ENCODE measurements around the gene TRAPPC12. TPM values are rescaled to one million over a fixed set of nuclear protein-coding genes. Genes with fewer than 3 reads are reported as not detected.

TRAPPC12 gene
- total RNA-seq, 1 donor: 62.7 TPM

DNA sequence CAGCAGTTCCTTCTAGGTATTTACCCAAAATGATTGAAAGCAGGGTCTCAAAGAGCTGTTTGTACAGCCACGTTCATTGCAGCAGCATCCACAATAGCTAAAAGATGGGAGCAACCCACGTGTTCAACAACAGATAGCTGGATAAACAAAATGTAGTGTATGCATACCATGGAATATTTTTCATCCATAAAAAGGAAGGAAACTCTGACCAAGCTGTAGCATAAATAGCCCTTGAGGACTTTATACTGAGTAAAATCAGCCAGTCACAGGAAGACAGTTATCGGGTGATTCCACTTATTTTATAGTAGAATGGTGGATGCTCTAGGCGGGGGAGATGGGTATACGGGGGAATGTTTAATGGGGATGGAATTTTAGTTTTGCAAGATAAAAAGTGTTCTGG is 7.5 kb downstream of the TRAPPC12 start:
- DNase-seq (ENCODE audit: low read depth): no peak
- no peak for TF ChIP-seq CTCF (IDR thresholded peaks at IDR 0.05; ENCODE audit: insufficient read depth, low read length)
- H3K4me3 ChIP-seq (ENCODE audit: low read depth, low read length): no peak overlapping the region

- H3K4me3 ChIP-seq (ENCODE audit: low read depth, low read length): no peak overlapping the region
- DNase-seq (ENCODE audit: low read depth): no peak
- no peak for TF ChIP-seq CTCF (IDR thresholded peaks at IDR 0.05; ENCODE audit: insufficient read depth, low read length)
Observed at GRCh38 chr2:3387644-3388411, 8.3 kb downstream of the TRAPPC12 start.

DNA sequence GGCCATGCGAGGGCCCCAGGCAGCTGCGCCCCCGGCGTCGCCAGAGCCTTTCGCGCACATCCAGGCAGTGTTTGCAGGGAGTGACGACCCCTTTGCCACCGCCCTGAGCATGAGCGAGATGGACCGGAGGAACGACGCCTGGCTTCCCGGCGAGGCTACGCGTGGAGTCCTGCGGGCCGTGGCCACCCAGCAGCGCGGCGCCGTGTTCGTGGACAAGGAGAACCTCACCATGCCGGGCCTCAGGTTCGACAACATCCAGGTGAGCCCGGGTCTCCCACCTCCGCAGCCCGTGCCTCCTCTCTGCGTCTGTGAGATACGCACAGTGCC is 8.9 kb downstream of the TRAPPC12 start:
- DNase-seq (ENCODE audit: low read depth): no peak
- no peak for TF ChIP-seq CTCF (IDR thresholded peaks at IDR 0.05; ENCODE audit: insufficient read depth, low read length)
- H3K4me3 ChIP-seq (ENCODE audit: low read depth, low read length): no peak overlapping the region

DNA sequence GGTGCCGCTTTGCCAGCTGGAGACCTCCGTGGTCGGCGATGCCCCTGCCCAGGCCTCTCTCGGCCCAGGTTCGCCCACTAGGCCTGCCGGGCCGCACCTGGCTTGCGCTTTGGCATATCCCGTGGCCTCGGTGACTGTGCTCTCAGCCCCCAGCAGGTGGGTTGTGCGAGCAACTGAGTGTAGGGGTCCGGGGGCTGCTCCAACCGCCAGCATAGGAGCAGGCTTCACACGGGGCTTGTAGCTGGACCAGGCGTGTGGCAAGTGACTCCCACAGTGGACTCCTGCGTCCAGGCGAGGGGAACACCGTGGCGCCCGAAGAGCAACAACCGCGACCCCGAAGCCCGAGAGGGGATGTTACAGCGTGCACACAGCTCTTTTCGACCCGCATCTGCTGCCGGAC is 9.7 kb downstream of the TRAPPC12 start:
- no peak overlapping the region for H3K4me3 ChIP-seq (ENCODE audit: low read depth, low read length)
- TF ChIP-seq CTCF (IDR thresholded peaks at IDR 0.05; ENCODE audit: insufficient read depth, low read length): no peak
- no peak for DNase-seq (ENCODE audit: low read depth)

GRCh38 chr2:3390041-3390440 is 10.5 kb downstream of the TRAPPC12 start:
- no peak overlapping the region for H3K4me3 ChIP-seq (ENCODE audit: low read depth, low read length)
- DNase-seq (ENCODE audit: low read depth): no peak
- TF ChIP-seq CTCF (IDR thresholded peaks at IDR 0.05; ENCODE audit: insufficient read depth, low read length): no peak

DNA sequence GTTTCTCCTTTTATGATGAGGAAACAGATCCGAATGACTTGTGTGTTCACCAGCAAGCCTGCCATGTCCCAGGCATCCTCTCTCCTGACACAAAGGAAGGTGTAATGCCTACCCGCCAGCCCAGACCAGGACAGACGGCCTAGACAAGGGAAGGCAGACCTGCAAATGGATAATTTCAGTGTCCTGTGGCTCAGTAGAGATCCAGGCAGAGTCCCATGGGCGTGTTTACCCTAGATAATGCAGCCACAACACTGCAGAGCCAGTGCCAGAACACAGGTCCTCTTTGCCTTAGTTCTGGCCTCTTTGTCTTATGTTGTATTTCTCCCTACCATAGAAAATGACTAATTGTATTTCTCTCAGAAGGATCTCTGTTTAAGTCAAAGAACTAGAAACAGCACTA is 12.7 kb downstream of the TRAPPC12 start:
- DNase-seq (ENCODE audit: low read depth): no peak
- H3K4me3 ChIP-seq (ENCODE audit: low read depth, low read length): no peak overlapping the region
- TF ChIP-seq CTCF (IDR thresholded peaks at IDR 0.05; ENCODE audit: insufficient read depth, low read length): no peak

All from fibroblast of the aortic adventitia (primary cell).